Progenitor cell of endocrine pancreas (in vitro differentiated cells): ENCODE data around the gene APOA4. TPM values are rescaled to one million over a fixed set of nuclear protein-coding genes. Genes with fewer than 3 reads are reported as not detected.

Source experiments
- DNase-seq: peaks from one replicate; pipeline ENCODE4 v3.0.0; 2021; ENCODE audit warnings: low spot score; ENCODE audit not compliant: unreplicated experiment
- H3K27ac Mint-ChIP-seq: 2 replicates; pipeline ENCODE4 v1.8.0; 2021; ENCODE audit warnings: mild to moderate bottlenecking, moderate library complexity, mixed read lengths
- H3K27me3 Mint-ChIP-seq: 2 replicates; pipeline ENCODE4 v1.8.0; 2021; ENCODE audit warnings: mixed read lengths
- H3K36me3 Mint-ChIP-seq: 2 replicates; pipeline ENCODE4 v1.8.0; 2022; ENCODE audit warnings: mixed read lengths; ENCODE audit not compliant: insufficient read depth
- H3K4me1 Mint-ChIP-seq: 2 replicates; pipeline ENCODE4 v1.8.0; 2021; ENCODE audit warnings: low read depth, mixed read lengths
- H3K4me3 Mint-ChIP-seq: 2 replicates; pipeline ENCODE4 v1.8.0; 2021; ENCODE audit warnings: low read depth, mild to moderate bottlenecking, moderate library complexity, mixed read lengths
- H3K9me3 Mint-ChIP-seq: 2 replicates; pipeline ENCODE4 v1.8.0; 2021; ENCODE audit warnings: low read depth, mixed read lengths
- total RNA-seq: library from RNA; stranded (reverse); gene quantifications from 2 replicates; pipeline ENCODE4 v1.2.1, GENCODE V29; 2021
- TF ChIP-seq, protein P1 (sequence below): fragments of 200-600 bp; sonication (generic); IDR thresholded peaks from one replicate; pipeline ENCODE4 v1.5.0; 2021; ENCODE audit warnings: antibody characterized with exemption, mild to moderate bottlenecking; ENCODE audit not compliant: unreplicated experiment

The APOA4 gene
- total RNA-seq, 1 donor from 2014 or later: not detected

DNA sequence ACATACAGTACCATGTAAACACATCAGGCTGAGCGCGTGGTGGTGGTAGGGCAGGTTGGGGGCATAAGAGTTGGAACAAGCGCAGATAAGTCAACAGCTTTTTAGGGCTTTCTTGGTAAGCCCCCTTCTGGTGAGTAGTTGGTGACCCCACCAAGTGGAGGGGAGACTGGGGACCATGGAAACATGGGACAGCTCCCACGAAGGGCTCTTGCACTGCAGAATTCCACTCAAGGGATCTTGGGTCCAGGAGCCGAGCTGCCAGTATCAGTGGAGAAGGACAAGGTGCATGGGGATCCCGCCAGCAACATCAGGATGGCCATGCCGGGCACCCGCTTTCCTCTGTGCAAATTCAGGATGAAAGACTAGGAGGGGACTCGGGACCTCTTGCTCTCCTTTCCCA, 20.6 kb upstream of the APOA4 start:
- Mint-ChIP-seq H3K27ac (peak overlapping the region; percentile 44), H3K4me3 (no peak overlapping the region), H3K36me3 (peaks cover 19% of the 10 kb centered on the region), H3K4me1 (peaks cover 13% of the 10 kb centered on the region), H3K9me3 (no peaks in the 10 kb centered on the region), H3K27me3 (no peaks in the 10 kb centered on the region)
- TF ChIP-seq, protein P1, sequence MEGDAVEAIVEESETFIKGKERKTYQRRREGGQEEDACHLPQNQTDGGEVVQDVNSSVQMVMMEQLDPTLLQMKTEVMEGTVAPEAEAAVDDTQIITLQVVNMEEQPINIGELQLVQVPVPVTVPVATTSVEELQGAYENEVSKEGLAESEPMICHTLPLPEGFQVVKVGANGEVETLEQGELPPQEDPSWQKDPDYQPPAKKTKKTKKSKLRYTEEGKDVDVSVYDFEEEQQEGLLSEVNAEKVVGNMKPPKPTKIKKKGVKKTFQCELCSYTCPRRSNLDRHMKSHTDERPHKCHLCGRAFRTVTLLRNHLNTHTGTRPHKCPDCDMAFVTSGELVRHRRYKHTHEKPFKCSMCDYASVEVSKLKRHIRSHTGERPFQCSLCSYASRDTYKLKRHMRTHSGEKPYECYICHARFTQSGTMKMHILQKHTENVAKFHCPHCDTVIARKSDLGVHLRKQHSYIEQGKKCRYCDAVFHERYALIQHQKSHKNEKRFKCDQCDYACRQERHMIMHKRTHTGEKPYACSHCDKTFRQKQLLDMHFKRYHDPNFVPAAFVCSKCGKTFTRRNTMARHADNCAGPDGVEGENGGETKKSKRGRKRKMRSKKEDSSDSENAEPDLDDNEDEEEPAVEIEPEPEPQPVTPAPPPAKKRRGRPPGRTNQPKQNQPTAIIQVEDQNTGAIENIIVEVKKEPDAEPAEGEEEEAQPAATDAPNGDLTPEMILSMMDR: no peak
- no peak for DNase-seq

DNA sequence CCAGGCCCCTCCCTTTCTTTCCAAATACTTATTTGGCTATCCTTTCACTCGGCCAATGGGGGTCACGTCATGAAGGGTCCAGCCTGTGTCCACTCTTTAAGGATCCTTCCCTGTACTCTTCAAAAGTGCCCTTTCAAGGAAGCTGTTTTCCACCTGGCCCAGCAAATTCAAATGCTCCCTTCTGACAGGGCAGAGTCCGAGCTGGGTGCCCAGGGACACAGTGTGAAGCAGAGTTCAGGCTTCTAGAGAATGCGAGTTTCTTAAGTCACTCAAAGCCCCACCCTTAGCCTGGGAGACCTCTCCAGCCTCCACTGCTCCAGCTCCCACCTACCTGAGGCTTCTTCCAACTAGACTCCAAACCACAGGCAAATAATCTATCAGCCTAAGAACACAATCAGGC, 19.8 kb upstream of the APOA4 start:
- TF ChIP-seq, protein P1: no peak
- Mint-ChIP-seq H3K36me3 (peaks cover 19% of the 10 kb centered on the region), H3K4me1 (peaks cover 20% of the 10 kb centered on the region), H3K27ac (peak overlapping the region; percentile 88), H3K4me3 (no peak overlapping the region), H3K27me3 (no peaks in the 10 kb centered on the region), H3K9me3 (no peaks in the 10 kb centered on the region)
- no peak for DNase-seq

DNA sequence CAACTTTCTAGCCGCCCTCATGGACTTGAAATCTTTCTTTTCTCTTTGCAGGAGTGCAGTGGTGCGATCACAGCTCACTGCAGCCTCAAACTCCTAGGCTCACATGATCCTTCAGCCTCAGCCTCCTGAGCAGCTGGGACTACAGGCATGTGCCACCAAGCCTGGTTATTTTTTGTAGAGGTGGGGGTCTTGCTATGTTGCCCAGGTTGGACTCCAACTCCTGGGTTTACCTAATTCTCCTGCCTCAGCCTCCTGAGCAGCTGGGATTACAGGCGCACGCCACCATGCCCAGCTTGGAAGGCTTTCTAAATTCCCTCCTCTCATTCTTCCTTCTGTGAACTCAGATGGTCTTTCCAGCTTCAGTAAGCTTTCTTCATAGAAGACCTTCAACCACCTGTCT, 19.0 kb upstream of the APOA4 start:
- peaks cover 16% of the 10 kb centered on the region for H3K36me3 Mint-ChIP-seq
- TF ChIP-seq, protein P1: no peak
- H3K27ac Mint-ChIP-seq: no peak overlapping the region

DNA sequence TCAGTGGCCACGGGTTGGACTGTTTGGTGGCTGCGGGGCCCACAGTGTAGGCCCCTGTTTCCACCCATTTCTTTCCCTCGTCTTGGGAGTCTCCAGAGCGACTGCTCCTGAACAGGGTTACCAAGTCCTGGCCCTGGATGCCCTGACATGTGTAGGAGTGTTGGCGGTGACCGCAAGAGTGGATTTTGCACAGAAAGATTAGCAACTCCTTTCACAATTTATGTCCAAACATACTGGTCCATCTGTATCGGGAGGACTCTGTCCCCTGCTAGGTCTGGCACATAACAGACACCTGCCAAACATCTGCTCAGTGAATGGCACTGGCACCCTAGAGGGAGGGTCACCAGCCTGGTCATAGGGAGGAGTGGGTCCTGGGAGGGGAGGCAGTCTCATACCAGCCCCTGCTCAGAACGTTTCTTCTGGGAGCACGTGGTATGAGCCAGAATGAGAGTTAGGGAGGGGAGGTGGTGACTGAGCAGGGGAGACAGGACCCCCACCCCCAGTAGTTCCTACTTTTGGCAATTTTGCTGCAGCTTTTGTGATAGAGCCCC, 17.7 kb upstream of the APOA4 start:
- no peaks in the 10 kb centered on the region for H3K27me3 Mint-ChIP-seq
- no peak for DNase-seq
- H3K4me3 Mint-ChIP-seq: no peak overlapping the region
- peaks cover 36% of the 10 kb centered on the region for H3K4me1 Mint-ChIP-seq
- no peaks in the 10 kb centered on the region for H3K9me3 Mint-ChIP-seq
- TF ChIP-seq, protein P1: no peak
- peaks cover 10% of the 10 kb centered on the region for H3K36me3 Mint-ChIP-seq
- H3K27ac Mint-ChIP-seq: no peak overlapping the region

More for the DNA sequence above, 19.0 kb upstream of the APOA4 start:
- no peak overlapping the region for H3K4me3 Mint-ChIP-seq
- peaks cover 26% of the 10 kb centered on the region for H3K4me1 Mint-ChIP-seq
- no peaks in the 10 kb centered on the region for H3K9me3 Mint-ChIP-seq
- DNase-seq: no peak
- no peaks in the 10 kb centered on the region for H3K27me3 Mint-ChIP-seq

DNA sequence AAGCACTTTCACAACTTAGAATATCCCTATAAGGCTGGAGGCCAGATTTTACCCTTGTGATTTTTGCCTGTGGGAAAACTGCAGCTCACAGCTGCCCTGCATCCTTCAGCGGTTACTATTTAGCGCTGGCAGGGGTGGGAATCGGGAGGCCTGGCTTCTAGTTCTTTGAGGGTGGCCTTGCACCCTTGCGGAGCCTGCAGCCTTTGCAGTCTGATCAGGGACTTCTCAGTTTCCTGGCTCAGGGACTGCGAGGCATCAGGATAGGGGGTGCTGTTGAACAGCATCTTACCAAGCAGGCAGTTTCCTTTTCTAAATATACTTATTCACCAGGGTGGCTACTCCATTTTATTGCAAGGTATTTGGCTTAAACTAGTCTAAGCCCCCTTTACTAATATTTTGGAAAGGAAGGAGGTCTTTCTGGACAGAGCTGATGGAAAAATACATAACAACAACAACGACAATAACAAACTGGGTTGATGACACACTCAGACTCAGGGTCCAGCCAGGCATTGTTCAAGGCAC, 17.2 kb upstream of the APOA4 start:
- Mint-ChIP-seq H3K36me3 (peaks cover 9% of the 10 kb centered on the region), H3K27ac (no peak overlapping the region), H3K9me3 (no peaks in the 10 kb centered on the region), H3K27me3 (no peaks in the 10 kb centered on the region), H3K4me3 (no peak overlapping the region), H3K4me1 (peaks cover 38% of the 10 kb centered on the region)
- TF ChIP-seq, protein P1: no peak
- DNase-seq: no peak
